Measurements from ENCODE around the gene ELMO1.

The ELMO1 gene

DNA sequence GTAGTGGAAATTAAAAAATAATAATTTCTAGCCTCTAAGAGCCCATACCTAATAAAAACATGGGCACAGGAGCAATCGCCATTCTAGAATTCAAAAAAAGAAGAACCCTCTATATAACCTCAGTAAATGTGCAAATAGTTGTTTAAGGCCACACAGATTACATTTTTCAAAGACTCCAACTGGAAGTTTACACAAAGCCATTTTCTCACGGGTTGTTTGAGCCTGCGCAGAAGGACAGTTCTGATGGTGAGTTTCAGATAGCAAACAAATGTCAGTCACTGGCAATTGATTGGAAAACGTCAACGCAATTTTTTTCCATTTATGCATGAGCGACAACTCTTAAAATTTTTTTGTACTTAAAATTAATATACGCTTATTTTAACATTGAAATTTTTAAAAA is 23.0 kb upstream of the ELMO1 start:
- no peak for DNase-seq (ENCODE audit: extremely low read depth in 1 of 2, low read depth in 1 of 2)

DNA sequence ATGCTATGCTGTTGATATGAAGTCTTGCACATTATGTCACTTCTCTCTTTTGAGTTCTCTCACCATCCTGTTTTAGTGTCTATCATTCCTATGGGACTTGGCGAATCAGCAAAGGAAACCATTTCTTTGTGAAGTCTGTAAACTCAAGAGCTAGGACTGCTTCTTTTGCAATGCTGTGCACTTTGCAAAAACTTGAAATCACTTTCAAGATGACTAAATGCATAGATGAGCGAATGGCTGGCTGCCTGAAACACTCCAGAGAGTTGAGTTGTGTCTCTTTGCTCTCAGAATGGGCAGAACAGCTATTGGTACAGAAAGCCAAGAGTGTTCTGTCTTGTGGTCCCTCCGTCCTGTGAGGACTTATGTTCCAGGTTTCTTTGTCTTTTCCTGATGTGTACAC is 18.3 kb upstream of the ELMO1 start:
- DNase-seq (ENCODE audit: extremely low read depth in 1 of 2, low read depth in 1 of 2) = no peak

DNA sequence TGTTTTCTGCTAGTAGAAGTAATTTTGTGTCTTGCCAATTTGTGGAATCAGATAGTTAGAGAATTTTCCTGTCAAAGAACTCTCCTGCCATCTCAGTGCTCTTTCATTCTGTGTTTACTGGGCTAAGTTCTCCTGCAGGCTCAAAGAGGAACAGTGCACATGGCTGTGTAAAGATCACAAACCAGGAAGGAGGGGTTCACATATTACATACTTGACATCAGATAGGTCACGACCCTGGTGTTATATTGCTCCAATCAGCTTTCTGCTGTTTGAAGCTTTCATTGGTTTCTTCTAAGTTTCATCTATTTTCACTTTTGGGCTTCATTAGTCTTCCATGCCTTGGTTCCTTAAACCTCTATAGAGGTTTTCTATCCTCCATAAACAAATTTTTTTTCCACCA is 13.5 kb upstream of the ELMO1 start:
- DNase-seq (ENCODE audit: extremely low read depth in 1 of 2, low read depth in 1 of 2) = no peak

DNA sequence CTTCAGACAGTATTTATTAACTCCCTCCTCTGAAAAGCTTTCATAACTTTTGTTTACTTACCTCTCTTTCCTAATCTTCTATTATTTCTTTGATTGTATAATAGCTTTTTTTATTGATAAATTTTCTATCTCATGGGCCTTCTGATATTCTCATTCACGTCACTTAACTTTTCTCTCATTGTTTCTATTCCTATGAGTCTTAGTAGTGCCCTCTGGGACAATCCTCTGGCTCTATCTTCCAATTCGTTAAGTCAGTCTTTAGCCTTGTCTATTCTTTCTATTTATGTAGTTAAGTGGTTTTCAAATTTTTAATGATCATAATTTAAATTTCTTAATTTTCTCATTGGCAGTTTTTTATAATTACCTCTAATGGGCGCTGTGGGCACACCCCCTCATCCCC is 6.4 kb upstream of the ELMO1 start:
- DNase-seq (ENCODE audit: extremely low read depth in 1 of 2, low read depth in 1 of 2) = no peak

DNA sequence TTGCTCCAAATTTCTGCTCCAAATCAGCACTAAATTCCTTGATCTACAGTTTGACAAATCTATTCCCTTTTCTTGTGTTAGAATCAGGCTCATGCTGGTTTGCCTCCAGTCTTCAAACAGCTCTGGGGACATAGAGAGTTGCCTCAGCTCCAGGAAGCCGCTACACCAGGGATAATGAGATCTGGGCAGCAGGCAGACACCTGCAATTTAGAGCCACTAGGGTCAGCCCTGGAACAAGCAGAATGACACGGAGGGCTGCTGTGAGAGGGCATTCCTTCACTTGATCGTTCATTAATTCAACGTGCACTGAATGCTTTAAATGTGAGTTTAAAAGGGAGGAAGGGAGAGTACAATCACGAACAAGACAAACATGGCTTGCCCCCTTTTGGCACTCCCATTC is 3.7 kb upstream of the ELMO1 start:
- no peak for DNase-seq (ENCODE audit: extremely low read depth in 1 of 2, low read depth in 1 of 2)

DNA sequence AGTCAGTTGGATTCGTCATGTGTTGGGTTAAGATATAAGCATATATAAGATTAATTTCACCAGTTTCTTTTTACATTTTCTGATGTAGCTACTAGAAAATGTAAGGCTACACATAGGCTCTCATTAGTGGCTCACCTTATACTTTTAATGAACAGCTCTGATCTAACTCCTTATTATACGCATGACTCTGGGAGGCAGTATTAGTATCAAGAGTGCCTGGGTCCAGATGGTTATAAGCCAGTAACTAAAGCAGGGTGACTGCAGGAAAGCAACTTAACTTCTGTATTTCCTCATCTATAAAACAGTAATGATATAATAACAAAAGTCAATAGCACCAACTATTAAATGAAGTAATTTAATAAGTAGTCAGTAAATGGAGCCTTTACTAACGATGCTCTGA is 1.4 kb upstream of the ELMO1 start:
- no peak for DNase-seq (ENCODE audit: extremely low read depth in 1 of 2, low read depth in 1 of 2)

DNA sequence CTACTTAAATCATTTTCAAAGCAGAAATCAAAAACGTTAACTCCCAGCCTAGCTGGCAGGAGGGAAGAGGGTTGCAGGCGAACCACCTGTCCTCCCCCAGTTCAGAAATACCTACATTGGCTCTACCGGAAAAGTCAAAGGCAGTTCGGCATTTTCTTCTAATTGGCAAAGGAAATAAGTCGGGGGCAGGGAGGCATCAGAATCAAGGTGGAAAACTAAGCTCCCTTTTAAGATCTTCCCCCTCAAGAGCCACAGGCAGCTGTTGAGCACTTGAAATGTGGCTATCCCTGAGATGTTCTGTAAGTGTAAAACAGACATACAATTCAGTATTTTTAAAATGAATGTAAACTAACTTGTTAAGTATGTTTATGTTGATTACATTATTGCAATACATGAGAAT is 957 bp upstream of the ELMO1 start:
- DNase-seq (ENCODE audit: extremely low read depth in 1 of 2, low read depth in 1 of 2) = no peak

DNA sequence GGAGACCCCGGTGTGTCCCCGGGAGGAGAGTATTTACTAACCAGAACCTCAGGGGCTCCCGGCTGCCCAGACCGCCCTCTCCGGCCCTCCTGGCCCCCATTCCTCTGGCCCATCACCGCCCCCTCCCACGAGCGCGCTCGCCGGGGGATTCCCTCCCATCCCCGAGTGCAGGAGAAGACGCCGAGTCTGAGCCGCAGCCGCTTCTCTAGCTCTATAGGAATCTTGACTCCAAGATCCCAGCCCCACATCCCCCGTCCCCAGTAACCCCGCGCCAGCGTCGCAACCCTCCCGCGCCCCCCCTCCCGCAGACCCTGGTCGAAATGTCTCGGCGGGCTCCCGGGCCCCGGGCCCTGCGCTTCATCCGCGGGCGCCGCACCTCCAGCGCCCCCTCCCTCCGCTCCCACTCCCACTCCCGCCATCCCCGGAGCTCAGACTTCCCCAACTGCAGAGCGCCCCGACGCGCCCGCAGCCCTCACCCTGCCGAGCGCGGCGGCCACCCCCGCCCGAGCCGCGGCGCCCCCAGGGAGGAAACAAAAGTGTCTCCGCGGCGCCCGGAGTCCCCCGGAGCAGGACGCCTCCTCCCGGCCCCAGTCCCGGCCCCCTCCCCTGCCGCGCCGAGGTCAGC is 541 bp downstream of the ELMO1 start:
- peak in 1 of 2 donors; percentile 24 for DNase-seq (ENCODE audit: extremely low read depth in 1 of 2, low read depth in 1 of 2)

DNA sequence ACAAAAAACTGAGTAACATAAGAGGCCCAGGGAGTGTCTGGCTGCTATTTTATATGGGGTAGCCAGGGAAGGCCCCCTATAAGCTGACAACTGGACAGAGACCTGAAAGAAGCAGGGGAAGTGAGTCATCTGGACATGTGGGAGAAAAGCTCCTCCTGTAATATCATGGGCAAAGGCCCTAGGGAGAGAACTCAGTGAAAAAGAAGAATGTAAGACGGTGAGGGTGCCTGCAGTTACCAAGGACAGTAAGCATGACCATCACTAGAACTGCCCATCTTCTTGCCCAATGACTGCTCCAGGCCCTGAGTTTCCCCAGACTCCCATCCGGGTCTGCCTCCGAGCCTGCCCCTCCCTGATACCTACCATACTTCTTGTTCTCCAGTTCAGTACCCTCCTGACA is 2.3 kb downstream of the ELMO1 start:
- DNase-seq (ENCODE audit: extremely low read depth in 1 of 2, low read depth in 1 of 2) = no peak

DNA sequence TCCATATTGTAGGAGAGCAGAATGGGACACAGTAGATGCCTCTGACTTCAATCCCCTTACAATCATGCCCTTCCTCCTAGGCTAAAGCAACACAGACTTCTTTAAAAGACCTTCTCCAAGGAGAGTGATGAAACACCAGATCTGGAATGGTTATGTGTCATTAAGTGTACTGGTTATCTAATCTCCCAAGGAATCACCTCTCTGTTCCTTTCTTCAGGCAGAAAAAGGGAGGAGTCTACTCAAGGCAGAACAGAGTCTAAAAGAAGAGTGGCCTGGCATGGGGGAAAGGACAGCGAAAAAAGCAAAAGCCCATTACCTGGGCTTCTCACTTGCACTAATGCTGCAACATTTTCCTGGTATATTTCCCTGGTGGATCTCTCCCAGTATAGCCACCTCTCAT is 2.9 kb downstream of the ELMO1 start:
- no peak for DNase-seq (ENCODE audit: extremely low read depth in 1 of 2, low read depth in 1 of 2)

DNA sequence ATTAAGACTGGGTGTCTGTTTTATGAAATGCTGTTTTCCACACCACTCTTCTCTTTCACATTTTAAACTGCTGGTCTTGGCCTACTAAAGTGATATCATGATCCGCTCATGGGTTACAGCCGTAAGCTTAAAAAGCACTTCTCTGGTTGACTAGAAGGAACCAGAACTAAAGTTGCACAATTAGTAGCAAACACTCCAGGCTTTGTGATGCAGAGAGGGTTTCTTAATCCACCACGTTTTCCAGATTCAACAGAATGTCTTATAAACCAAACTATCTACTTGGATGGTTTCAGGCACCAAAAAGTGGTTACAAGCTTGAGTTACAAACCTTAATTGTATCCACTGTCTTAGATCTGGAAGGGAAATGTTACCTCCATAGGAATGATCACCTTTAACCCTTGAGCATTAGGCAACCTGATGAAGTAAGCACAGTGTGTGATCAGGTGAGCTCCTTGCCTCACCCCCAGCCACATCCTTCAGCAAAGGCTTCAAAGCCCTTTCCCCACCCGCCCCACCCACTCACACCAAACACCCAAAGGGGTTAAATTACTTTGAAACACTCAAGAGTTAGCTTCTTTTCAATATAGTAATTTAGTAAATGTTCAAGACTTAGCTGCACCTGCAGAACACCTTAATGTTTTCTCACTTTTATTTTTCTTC is 3.5 kb downstream of the ELMO1 start:
- DNase-seq (ENCODE audit: extremely low read depth in 1 of 2, low read depth in 1 of 2) = no peak

DNA sequence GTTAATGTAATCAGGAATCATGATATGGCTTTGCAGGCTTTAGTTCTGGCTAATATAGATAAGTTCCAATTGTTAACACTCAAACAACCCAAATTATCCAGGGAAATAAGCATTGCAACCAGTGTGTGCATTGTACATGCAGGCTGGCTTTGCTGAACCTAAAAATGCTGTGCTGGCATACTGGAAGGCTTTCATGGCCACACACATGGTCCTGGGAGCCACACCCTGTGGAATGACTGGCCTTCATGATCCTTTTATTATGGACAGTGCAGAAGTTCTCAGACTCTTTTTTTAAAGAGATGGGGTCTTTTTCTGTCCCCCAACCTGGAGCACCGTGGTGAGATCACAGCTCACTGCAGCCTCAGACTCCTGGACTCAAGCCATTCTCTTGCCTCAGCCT is 5.0 kb downstream of the ELMO1 start:
- DNase-seq (ENCODE audit: extremely low read depth in 1 of 2, low read depth in 1 of 2) = no peak

DNA sequence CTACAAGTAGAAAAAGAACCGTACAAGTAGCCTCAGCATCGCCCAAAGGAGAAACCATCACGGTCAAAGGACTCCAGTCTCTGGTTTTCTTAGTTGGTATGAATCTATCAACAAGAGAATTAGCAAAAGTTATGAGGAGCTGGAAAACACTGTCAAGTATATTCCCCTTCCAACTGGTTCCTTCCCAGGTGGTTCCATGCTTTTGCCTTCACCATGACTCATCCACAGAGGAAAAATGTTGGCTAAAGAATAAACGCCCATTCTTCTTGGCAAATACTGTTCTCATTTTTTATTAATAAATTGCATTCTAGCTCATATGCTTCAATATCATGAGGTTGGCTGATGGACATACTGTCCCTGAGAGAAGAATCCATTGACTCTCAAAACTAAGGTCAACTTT is 6.4 kb downstream of the ELMO1 start:
- DNase-seq (ENCODE audit: extremely low read depth in 1 of 2, low read depth in 1 of 2) = no peak

DNA sequence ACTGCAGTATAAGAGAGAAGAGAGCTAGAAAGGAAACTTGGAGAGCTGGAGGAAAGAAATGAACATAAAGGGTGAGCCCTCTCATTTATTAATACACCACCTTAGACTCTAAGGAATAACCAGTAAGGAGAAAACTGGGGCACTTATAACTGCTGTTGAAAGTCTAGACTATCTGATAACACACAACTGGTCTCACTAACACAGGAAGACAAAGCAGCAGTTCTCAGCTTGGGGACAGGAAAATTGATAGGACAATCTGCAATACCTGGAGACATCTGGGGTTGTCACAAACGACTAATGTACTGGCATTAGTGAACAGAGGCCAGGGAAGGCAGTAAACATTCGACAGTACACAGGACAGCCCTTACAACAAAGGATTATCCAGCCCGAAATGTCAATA is 6.8 kb downstream of the ELMO1 start:
- DNase-seq (ENCODE audit: extremely low read depth in 1 of 2, low read depth in 1 of 2) = no peak

DNA sequence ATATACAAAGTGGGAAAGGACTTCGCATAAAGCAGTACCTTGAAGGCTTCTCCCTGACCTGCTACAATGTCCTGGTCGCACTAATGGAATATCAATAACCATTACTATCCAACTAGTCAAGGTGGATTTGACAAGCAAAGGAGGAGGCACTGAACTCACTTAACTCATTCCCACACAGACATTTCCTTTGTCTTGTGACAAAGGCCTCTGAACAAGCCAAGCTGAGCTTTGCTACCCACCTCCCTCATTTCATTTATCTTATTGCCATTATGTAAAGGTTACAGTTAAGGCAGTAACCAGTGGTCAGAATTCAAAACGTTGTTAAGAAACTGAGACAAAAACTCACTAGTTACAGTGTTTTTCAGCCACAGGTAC is 7.3 kb downstream of the ELMO1 start:
- DNase-seq (ENCODE audit: extremely low read depth in 1 of 2, low read depth in 1 of 2) = no peak

DNA sequence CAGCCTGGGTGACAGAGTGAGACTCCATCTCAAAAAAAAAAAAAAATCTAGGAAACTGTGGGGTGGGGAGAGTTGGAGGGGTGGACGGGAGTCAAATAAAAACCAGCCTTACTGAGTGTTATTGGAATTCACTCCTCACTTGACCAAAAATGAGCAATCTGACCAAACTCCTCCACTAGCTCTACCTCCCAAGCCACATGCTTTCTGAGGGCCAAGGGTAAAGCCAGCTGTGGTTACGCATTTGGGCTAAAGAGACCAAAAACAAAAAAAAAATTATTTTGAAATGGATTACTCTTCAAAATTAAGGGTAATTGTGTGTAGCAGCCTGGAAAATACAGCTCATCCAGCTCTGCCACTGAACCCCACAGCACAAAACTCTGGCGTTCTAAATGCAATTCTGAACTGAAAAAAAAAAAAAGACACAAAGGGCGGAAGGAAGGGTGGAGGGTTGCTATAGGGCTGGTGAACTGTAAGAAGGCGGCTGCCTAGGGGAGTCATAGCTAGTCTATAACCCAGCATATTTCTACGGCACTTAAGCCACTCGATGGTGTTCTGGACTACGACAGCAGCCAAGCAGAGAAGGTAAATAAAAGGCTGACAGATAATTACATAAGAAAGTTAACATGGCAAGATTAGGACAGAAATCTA is 7.8 kb downstream of the ELMO1 start:
- DNase-seq (ENCODE audit: extremely low read depth in 1 of 2, low read depth in 1 of 2) = no peak

DNA sequence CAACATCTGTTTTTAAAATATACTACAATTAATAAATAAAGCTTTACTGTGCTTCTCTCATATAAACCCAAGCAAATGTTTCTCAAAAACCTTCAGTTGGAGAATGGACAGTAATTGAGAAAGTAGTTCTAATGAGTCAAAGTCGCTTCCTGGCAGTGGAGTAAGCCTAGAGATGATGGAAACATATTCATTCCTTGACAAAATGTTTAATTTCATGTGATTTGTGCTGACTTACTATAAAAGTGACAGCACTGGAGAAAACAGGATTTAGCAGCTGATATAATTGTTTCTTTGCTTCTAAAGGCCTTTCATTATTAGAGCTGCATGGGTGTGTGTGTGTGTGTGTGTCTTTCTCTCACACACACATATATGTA is 9.0 kb downstream of the ELMO1 start:
- DNase-seq (ENCODE audit: extremely low read depth in 1 of 2, low read depth in 1 of 2) = no peak

DNA sequence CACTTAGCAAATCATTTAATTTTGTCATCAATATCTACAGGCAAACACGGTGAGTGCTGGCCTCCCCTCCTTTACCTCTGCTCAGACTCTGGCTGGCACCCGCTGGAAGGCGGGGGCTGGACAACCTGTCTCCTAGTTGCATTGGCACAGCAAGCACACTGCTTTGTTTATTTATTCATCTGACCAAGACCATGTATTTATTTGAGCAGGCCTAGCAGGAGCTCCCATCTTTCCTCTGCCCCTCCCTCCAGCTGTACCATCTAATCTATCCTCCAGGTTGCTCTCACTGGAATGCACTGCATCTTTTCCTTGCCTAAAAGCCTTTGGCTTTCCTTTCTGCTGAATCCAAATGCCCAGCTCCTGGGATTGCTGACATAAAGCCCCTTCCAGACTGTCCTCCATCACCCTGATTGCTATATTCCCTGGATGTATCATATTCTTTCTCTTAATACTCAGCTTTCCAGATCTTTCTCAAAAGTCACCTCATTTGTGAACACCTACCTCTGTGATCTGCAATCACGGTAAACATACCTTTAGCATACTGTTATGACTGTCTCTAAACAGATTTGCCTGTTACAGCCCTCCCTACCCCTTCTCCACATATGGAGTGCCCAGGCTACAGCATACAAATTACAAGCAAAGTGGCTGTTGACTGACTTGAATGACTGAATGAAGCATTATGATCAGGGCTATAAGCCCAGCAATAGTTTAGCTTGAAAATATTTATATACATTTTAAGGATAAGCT is 9.6 kb downstream of the ELMO1 start:
- DNase-seq (ENCODE audit: extremely low read depth in 1 of 2, low read depth in 1 of 2) = no peak

DNA sequence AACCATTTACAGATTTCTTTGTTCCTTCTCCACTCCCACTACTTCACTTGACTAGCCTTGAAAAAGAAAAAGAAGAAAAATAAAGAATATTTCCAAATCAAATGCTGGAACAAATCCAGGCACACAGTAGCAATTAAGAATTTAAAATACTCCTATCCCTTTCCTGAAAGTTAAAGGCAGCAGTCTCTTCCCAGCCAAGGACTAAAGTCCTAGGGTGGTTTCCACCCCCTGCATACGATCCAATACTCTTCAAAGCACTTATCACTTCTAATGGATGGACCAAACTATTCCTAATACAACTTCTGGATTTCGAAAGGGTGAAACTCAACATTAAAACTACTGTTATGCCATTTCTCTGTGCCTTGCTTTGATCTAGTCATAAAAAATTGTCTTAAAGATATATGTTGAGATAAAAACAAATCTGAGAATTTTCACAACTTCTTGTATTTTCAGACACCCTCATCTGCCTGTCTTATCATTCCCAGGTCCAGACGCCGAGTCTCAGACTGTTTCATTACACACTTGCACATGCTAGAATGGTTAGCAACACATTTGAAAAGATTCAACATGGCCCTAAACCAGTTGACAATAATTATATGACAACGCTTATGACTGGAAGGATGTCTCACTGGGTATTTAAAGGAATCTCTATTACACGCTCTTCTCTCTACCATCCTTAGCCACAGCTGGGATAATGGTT is 13.4 kb downstream of the ELMO1 start:
- DNase-seq (ENCODE audit: extremely low read depth in 1 of 2, low read depth in 1 of 2) = no peak

DNA sequence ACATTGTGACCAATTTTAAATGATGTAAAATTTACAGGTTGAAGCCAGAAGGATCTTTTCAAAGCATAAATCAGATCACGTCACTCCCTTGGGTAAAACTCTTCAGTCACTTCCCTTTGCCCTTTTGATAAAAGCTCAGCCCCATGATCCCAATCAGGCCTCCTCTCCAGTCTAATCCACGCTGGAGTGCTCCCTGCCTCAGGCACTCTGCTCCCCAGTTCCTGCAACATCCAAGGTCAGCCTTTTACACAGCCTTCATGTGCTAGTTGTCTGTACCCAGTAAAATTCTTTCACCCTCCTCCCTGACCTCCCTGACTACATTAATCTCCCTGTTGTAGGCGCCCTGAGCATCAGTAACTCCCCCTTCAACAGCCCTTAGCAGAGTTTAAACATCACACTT is 14.1 kb downstream of the ELMO1 start:
- no peak for DNase-seq (ENCODE audit: extremely low read depth in 1 of 2, low read depth in 1 of 2)

DNA sequence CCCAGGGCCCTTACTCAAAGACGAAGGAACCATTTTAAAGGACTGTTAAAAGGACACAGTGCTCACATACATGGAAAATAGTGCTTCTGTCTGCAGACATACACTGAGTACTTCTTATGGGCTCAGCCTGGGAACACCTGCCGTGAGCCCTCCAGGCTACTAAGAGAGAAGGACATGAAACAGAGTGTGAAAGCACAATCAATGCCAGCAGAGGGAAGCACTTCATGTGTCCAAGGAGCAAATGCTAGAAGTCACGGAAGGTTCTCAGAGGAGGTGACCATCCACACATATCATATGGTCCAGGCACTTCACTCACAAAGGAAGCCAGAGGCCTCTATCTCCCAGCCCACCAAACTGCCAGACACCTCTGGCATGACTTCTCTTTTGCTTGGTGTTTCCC is 15.5 kb downstream of the ELMO1 start:
- DNase-seq (ENCODE audit: extremely low read depth in 1 of 2, low read depth in 1 of 2) = no peak

Measured in activated CD8-positive, alpha-beta memory T cell treated with anti-CD3 and anti-CD28 coated beads for 1 hour (primary cell).